Gastroesophageal sphincter (tissue), 4 donors: ENCODE results near the gene SUPT3H. TPM values are rescaled to one million over a fixed set of nuclear protein-coding genes. Genes with fewer than 3 reads are reported as not detected.

Experiments used
- ATAC-seq: fragments of 150-250 bp; one replicate; pipeline ENCODE4 v1.9.1; 2016; ENCODE audit warnings: mild to moderate bottlenecking, moderate library complexity
- H3K27ac ChIP-seq, 4 donors: fragments of 200-600 bp; sonication (generic) in 3 of 4; 1 replicate in 3 of 4; 2 replicates in 1 of 4; pipeline ENCODE4 v1.5.1; 2016 to 2019
- H3K27me3 ChIP-seq: fragments of 200-600 bp; sonication (generic); one replicate; pipeline ENCODE4 v1.5.1; 2019
- H3K36me3 ChIP-seq, 2 donors: fragments of 200-600 bp; sonication (generic); one replicate each; pipeline ENCODE4 v1.5.1; 2019; ENCODE audit warnings: control low read depth in 1 of 2
- H3K4me1 ChIP-seq, 3 donors: fragments of 200-600 bp; sonication (generic); 1 replicate in 2 of 3; 2 replicates in 1 of 3; pipeline ENCODE4 v1.5.1; 2016 to 2019; ENCODE audit warnings: control low read depth in 2 of 3
- H3K4me3 ChIP-seq, 2 donors: fragments of 200-600 bp; sonication (generic); one replicate each; pipeline ENCODE4 v1.5.1; 2019; ENCODE audit warnings: mild to moderate bottlenecking in 1 of 2, moderate library complexity in 1 of 2
- H3K9me3 ChIP-seq, 3 donors: fragments of 200-600 bp; sonication (generic); one replicate each; pipeline ENCODE4 v1.5.1; 2017 to 2019; ENCODE audit warnings: control low read depth in 2 of 3
- EP300 ChIP-seq: sonication (generic); formaldehyde crosslinking; IDR thresholded peaks from one replicate; pipeline ENCODE4 v1.6.1; 2017; ENCODE audit warnings: antibody characterized with exemption, mild to moderate bottlenecking
- POLR2A ChIP-seq, 2 donors: fragments of 450-650 bp; IDR thresholded peaks; one replicate each; pipeline ENCODE4 v1.6.1; 2017; ENCODE audit warnings: antibody characterized with exemption in 2 of 2, mild to moderate bottlenecking in 2 of 2, moderate library complexity in 1 of 2
- POLR2AphosphoS5 ChIP-seq: sonication (generic); formaldehyde crosslinking; IDR thresholded peaks from one replicate; pipeline ENCODE4 v1.6.1; 2017; ENCODE audit warnings: antibody characterized with exemption
- WGBS, 2 donors: methylation state at CpG; one replicate each; pipeline ENCODE4 v1.1.5; 2018; ENCODE audit warnings: low coverage in 1 of 2; 5-methylcytosine and 5-hydroxymethylcytosine counted together
- total RNA-seq, 4 donors: library from RNA; depleted of rRNA; stranded (reverse); fragments of >200 nt; gene quantifications; one replicate each; pipeline ENCODE4 v1.1.0, GENCODE V29; 2016
- TF ChIP-seq, protein P1 (sequence below), 4 experiments: fragments of 200-600 bp in 2 of 4; fragments of 450-650 bp in 2 of 4; sonication (generic) in 1 of 4; IDR thresholded peaks; one replicate each; pipeline ENCODE4 v1.5.1; 2017 to 2019; ENCODE audit warnings: antibody characterized with exemption in 4 of 4, mild to moderate bottlenecking in 2 of 4, moderate library complexity in 2 of 4

SUPT3H gene
- total RNA-seq, 4 donors from 2014 or later = 3.6 to 13.1 (median 7.6) TPM

DNA sequence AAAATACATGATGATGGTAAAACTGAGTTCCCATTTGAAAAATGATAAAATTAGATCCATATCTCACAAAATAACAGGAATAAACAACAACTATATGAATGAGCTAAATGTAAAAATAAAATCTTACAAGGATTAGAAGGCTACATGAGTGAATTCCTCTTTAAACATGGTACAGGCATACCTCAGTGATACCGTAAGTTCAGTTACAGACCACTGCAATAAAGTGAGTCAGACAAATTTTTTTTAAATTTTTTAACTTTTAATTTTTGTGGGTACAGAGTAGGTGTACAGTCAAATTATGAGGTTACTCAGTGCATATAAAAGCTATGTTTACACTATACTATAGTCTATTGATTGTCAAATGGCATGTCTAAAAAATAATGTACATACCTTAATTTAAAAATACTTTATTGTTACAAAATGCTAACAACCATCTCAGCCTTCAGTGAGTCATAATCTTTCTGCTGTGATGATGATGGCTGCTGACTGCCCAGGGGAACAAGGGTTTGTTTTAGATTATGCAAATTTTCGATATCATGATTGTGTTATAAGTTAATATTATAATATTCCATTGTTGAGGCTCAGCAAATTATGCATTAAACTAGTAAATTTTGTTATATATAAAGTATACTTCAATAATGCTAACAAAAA lies 272.4 kb downstream of the SUPT3H start:
- Histone ChIP-seq H3K27ac (no peak overlapping the region), H3K4me1 (no peaks in the 10 kb centered on the region), H3K4me3 (no peak overlapping the region), H3K9me3 (no peaks in the 10 kb centered on the region), H3K36me3 (no peaks in the 10 kb centered on the region), H3K27me3 (no peaks in the 10 kb centered on the region)
- TF ChIP-seq EP300 (no peak), POLR2A (IDR thresholded peaks at IDR 0.05) (no peak), POLR2AphosphoS5 (no peak)
- TF ChIP-seq, protein P1, sequence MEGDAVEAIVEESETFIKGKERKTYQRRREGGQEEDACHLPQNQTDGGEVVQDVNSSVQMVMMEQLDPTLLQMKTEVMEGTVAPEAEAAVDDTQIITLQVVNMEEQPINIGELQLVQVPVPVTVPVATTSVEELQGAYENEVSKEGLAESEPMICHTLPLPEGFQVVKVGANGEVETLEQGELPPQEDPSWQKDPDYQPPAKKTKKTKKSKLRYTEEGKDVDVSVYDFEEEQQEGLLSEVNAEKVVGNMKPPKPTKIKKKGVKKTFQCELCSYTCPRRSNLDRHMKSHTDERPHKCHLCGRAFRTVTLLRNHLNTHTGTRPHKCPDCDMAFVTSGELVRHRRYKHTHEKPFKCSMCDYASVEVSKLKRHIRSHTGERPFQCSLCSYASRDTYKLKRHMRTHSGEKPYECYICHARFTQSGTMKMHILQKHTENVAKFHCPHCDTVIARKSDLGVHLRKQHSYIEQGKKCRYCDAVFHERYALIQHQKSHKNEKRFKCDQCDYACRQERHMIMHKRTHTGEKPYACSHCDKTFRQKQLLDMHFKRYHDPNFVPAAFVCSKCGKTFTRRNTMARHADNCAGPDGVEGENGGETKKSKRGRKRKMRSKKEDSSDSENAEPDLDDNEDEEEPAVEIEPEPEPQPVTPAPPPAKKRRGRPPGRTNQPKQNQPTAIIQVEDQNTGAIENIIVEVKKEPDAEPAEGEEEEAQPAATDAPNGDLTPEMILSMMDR (IDR thresholded peaks at IDR 0.05) = no peak
- 98 to 100% methylated on average over 2 of the region's 2 CpGs for WGBS, 2 donors
- no peak for ATAC-seq

DNA sequence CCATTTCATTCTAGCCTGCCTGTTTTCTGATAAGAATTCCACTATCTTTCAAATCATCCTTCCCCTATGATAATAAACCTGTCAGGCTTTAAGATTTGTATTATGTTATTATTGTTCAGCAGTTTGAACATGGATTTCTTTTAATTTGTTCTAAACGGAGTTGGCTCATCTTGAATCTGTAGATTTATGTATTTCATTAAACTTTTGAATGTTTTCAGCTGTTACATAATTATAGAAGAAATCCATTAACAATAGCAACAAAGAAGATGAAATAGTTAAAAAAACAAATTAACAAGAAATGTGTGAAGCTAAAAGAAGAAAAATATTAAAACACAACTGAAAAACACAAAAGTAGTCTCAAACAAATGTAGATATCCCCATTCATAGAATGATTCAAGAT lies 273.3 kb downstream of the SUPT3H start:
- no peaks in the 10 kb centered on the region for H3K4me1 ChIP-seq
- no peak for TF ChIP-seq POLR2A (IDR thresholded peaks at IDR 0.05)
- TF ChIP-seq EP300 = no peak
- TF ChIP-seq, protein P1 (IDR thresholded peaks at IDR 0.05) = no peak
- no peak for TF ChIP-seq POLR2AphosphoS5

DNA sequence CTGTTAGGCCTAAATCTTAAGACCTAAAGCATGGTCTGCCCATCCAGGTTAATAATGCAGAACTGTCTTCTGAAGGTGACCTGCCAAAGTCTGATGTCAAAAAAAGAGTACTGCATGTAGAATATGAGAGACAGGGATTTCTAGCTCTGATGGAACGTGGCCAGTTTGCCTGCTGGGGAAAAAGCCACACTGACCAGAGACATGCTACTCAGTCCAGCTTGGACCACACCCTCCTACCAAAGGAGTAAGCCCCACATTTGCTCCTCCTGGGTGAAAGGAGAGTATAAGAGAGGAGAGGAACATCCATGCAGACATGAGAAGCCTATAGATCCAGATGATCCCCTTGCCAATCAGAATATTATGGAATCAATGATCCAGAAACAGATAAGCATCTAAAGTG lies 279.5 kb downstream of the SUPT3H start:
- no peak for ATAC-seq
- no peaks in the 10 kb centered on the region for H3K36me3 ChIP-seq
- H3K4me3 ChIP-seq = no peak overlapping the region
- H3K9me3 ChIP-seq = no peaks in the 10 kb centered on the region
- 88 to 91% methylated on average over 1 of the region's 1 CpG for WGBS, 2 donors
- H3K27me3 ChIP-seq = no peaks in the 10 kb centered on the region
- H3K27ac ChIP-seq = no peak overlapping the region
- TF ChIP-seq POLR2AphosphoS5 (no peak), POLR2A (IDR thresholded peaks at IDR 0.05) (no peak), EP300 (no peak)
- TF ChIP-seq, protein P1 (IDR thresholded peaks at IDR 0.05) = no peak
- no peaks in the 10 kb centered on the region for H3K4me1 ChIP-seq

More for the DNA sequence above, 273.3 kb downstream of the SUPT3H start:
- Histone ChIP-seq H3K27ac (no peak overlapping the region), H3K9me3 (no peaks in the 10 kb centered on the region), H3K36me3 (no peaks in the 10 kb centered on the region), H3K27me3 (no peaks in the 10 kb centered on the region), H3K4me3 (no peak overlapping the region)
- no peak for ATAC-seq
- 20 to 100% methylated on average over 1 of the region's 1 CpG for WGBS, 2 donors

DNA sequence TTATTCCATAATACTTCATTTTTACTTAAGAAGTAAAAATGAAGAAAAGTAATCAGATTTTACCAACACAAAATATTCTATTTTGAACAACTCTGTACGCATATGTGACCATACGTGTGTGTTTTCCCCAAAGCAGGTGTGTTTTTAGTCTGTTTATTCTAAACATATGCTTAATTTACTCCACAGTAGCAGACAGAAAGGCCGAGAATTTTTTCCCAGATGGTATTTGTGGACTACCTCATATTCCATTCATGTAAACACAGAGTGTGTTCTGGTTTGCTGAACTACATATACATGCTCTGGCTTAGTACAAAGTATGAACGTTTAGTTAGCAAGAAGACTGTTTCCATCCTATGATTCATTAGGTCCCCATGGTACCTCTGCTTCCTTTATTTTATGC lies 282.9 kb downstream of the SUPT3H start:
- Histone ChIP-seq H3K27ac (no peak overlapping the region), H3K4me1 (no peaks in the 10 kb centered on the region), H3K9me3 (no peaks in the 10 kb centered on the region), H3K4me3 (no peak overlapping the region), H3K27me3 (no peaks in the 10 kb centered on the region), H3K36me3 (no peaks in the 10 kb centered on the region)
- no peak for ATAC-seq
- WGBS, 2 donors = 74 to 80% methylated on average over 4 of the region's 4 CpGs
- TF ChIP-seq POLR2A (IDR thresholded peaks at IDR 0.05) (no peak), EP300 (no peak)

DNA sequence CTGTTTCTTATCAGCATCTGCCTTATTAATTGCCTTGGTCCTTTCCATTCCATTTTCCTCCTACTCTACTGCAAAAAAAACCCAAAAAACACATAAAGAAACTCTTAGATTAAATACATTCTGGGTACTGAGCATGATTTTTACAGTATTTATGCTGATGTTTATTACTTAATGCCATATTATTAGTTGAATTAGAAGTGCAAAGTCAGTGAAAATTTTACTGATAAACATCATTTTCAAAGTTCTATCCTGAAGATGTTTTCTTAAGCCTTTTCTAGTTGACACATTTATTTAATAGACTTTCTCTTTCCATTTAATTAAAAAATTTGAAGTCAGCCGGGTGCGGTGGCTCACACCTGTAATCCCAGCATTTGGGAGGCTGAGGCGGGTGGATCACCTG lies 285.6 kb downstream of the SUPT3H start:
- Histone ChIP-seq H3K9me3 (no peaks in the 10 kb centered on the region), H3K27ac (no peak overlapping the region), H3K4me1 (no peaks in the 10 kb centered on the region), H3K36me3 (no peaks in the 10 kb centered on the region), H3K4me3 (no peak overlapping the region), H3K27me3 (no peaks in the 10 kb centered on the region)
- WGBS, 2 donors = 100% methylated on average over 3 of the region's 3 CpGs
- ATAC-seq = no peak
- no peak for TF ChIP-seq POLR2AphosphoS5
- no peak for TF ChIP-seq POLR2A (IDR thresholded peaks at IDR 0.05)
- TF ChIP-seq, protein P1 (IDR thresholded peaks at IDR 0.05) = no peak
- no peak for TF ChIP-seq EP300
